Measurements from ENCODE around the gene RCOR1. TPM values are rescaled to one million over a fixed set of nuclear protein-coding genes. Genes with fewer than 3 reads are reported as not detected.
A peak's percentile ranks its signal among the peaks of the same experiment; 100 is the strongest.

Gene RCOR1
- total and polyA plus RNA-seq, 11 donors = 2.7 to 20.9 (median 12.1) TPM

DNA sequence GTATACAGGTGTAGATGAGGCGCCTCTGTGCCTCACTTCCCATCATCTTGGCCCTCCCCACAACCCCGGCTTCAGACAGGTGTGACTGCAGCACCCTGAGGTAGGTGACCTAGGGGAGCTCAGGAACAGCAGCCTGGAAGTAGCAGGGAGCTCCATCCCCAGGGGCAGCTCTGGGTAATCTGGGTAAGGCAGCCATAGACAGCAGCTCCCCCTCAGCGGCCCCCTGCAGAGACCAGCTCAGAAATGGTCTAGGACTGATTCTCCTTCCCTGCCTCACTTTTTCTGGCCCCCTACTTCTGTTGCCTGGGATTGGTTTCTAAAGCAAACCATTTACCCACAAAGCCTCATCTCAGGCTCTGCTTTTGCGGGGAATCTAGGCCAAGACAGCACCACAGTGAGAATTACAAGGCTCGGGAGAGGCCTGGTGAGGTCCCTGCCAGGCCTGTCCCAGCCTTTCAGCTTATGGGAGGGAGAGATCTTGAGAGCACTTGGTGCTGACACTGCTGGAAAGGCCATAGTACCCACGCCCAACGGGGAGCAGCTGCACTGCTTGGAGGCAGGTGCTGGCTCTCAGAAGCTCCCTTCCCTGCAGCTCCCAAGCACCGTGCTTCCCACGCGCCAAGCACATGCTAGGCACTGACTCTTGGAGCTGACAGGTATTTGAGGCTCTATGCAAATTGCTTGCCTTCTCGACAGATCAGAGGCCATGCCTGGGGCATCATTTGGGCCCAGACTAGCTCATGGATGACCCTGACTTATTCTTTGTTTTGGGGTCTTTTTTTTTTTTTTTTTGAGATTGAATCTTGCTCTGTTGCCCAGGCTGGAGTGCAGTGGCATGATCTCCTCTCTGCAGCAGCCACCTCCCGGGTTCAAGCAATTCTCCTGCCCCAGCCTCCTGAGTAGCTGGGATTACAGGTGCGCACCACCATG lies 139.7 kb downstream of the RCOR1 start:
- Histone ChIP-seq H3K4me1 (no peaks in the 10 kb centered on the region), H3K36me3 (peaks cover 0 to 45% (median 19%) of the 10 kb centered on the region in 9 donors), H3K27ac (no peak overlapping the region), H3K4me3 (no peak overlapping the region), H3K9me3 (no peaks in the 10 kb centered on the region), H3K27me3 (no peaks in the 10 kb centered on the region)
- WGBS, 4 donors = 93 to 95% (median 95%) methylated on average over 11 to 13 of the region's 13 CpGs
- peak in 1 of 4 donors; percentile 18 for ATAC-seq
- DNase-seq = peak in 1 of 5 donors; percentile 6
- intact Hi-C loops (cut with DNase I) = no loop called here
- no peak for TF ChIP-seq POLR2A (IDR thresholded peaks at IDR 0.05)
- TF ChIP-seq, protein P1, sequence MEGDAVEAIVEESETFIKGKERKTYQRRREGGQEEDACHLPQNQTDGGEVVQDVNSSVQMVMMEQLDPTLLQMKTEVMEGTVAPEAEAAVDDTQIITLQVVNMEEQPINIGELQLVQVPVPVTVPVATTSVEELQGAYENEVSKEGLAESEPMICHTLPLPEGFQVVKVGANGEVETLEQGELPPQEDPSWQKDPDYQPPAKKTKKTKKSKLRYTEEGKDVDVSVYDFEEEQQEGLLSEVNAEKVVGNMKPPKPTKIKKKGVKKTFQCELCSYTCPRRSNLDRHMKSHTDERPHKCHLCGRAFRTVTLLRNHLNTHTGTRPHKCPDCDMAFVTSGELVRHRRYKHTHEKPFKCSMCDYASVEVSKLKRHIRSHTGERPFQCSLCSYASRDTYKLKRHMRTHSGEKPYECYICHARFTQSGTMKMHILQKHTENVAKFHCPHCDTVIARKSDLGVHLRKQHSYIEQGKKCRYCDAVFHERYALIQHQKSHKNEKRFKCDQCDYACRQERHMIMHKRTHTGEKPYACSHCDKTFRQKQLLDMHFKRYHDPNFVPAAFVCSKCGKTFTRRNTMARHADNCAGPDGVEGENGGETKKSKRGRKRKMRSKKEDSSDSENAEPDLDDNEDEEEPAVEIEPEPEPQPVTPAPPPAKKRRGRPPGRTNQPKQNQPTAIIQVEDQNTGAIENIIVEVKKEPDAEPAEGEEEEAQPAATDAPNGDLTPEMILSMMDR (IDR thresholded peaks at IDR 0.05) = no peak

DNA sequence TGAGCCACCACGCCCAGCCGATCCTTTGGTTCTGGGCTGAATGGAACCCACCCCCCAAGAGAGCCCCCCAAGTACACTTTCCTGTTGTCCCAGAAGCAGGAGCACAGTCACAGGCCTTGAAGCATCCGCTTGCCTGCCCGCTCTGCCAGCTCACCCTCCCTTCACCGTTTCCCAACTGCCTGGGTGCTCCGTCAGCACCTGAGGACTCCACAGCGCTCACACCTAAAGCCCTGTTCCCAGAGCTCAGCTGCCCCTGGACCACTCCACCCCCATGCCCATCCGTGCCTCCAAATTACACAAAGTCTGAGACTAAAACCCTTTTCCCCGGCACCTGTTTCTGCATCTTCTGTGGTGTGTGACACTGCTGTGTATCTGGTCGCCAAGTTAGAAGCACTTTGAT lies 140.5 kb downstream of the RCOR1 start:
- 96 to 98% (median 96%) methylated on average over 10 of the region's 10 CpGs for WGBS, 4 donors
- Histone ChIP-seq H3K9me3 (no peaks in the 10 kb centered on the region), H3K27ac (no peak overlapping the region), H3K4me3 (no peak overlapping the region), H3K27me3 (no peaks in the 10 kb centered on the region), H3K36me3 (peaks cover 0 to 37% (median 12%) of the 10 kb centered on the region in 9 donors), H3K4me1 (no peaks in the 10 kb centered on the region)
- TF ChIP-seq POLR2A (IDR thresholded peaks at IDR 0.05) = no peak
- TF ChIP-seq, protein P1 (IDR thresholded peaks at IDR 0.05) = no peak
- ATAC-seq (no peak), DNase-seq (no peak)
- intact Hi-C loops (cut with DNase I) = no loop called here

DNA sequence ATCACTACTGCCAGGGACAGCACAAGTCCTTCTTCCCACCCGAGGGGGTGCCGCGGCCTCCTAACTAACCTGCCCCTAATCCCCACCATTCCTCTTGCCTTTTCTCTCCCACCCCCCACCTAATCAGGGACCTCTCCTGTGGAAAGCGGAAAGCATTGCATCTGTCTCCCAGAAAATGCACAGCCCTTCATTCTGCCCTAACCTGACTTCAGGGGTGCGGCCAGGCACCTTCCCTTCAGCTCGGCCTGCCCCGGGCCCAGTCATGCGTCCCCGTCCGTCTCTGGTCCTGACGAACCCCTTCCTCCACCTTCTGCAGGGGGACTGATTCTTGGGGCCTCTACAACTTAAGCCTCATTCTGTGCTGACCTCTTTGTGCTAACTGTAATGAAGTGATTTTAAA lies 140.9 kb downstream of the RCOR1 start:
- no peak for DNase-seq
- Histone ChIP-seq H3K36me3 (peaks cover 0 to 33% (median 9%) of the 10 kb centered on the region in 9 donors), H3K27me3 (no peaks in the 10 kb centered on the region), H3K9me3 (no peaks in the 10 kb centered on the region), H3K27ac (no peak overlapping the region), H3K4me3 (no peak overlapping the region), H3K4me1 (no peaks in the 10 kb centered on the region)
- intact Hi-C loops (cut with DNase I) = no loop called here
- 87 to 89% (median 88%) methylated on average over 11 of the region's 11 CpGs for WGBS, 4 donors
- ATAC-seq = no peak
- no peak for TF ChIP-seq POLR2A (IDR thresholded peaks at IDR 0.05)
- TF ChIP-seq, protein P1 (IDR thresholded peaks at IDR 0.05) = no peak

DNA sequence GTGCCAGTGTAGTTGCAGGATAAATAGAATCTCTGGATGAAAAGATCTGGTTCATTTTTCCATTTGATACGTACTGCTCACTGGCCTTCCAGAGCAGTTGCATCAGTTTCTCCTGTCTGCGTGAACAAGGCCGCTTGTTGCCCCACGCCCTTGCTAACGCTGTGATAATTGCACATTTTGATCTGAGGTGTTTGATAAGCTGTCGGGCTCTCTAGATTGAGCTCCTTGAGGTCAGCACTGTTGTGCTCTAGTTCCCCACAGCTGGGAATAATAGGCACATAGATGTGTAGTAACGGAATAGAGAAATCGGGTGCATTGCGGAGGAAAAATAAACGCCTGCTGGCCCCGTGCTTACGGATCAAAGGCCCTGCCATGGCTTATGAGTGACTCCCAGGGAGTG lies 142.0 kb downstream of the RCOR1 start:
- no peaks in the 10 kb centered on the region for H3K4me1 ChIP-seq
- no peak for DNase-seq
- intact Hi-C loops (cut with DNase I) = no loop called here
- WGBS, 4 donors = 95 to 98% (median 96%) methylated on average over 12 of the region's 12 CpGs
- TF ChIP-seq, protein P1 (IDR thresholded peaks at IDR 0.05) = no peak
- no peak for TF ChIP-seq POLR2A (IDR thresholded peaks at IDR 0.05)
- H3K27me3 ChIP-seq = no peaks in the 10 kb centered on the region
- no peak overlapping the region for H3K27ac ChIP-seq
- peaks cover 0 to 24% (median 5%) of the 10 kb centered on the region in 9 donors for H3K36me3 ChIP-seq
- no peak for ATAC-seq
- H3K4me3 ChIP-seq = no peak overlapping the region
- H3K9me3 ChIP-seq = no peaks in the 10 kb centered on the region

Measured in heart left ventricle (tissue), 16 donors.